ENCODE data around the gene BTBD16. TPM values are rescaled to one million over a fixed set of nuclear protein-coding genes. Genes with fewer than 3 reads are reported as not detected.

Gene BTBD16
- total and polyA plus RNA-seq, 2 of the 13 experiments (the other 11 are each of a cell fraction or from before 2014, with no cell fraction given), result 5.0 to 11.9 TPM

DNA sequence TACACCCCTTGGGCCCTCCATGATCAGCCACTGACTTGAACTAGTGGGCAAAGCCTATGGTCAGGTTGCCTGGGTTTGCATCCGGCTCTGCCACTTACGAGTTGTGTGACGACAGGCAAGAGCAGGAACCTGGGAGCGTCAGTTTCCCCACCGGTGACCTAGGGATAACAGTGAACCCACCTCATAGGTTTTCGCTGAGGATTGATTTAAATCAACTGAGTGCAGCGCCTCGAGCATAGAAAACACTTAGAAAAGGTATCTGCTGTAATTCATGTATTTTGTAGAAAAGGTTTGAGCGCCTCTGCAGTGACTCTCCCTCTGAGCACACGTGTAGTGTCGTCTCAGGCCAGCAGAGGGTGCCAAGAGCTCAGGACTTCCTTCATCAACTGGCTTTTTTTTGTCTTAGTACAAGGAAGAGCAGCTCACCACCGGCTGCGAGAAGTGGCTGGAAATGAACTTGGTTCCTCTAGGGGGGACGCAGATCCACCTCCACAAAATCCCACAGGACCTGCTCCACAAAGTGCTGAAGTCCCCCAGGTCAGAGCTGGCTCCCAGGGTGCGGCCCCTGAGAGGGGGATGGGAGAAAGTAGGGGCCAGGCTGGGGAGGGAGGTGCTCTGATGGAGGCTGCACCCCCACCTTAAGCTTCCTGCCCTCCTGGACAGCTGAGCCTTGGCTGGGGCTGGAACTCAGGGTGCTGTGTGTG, 27.7 kb downstream of the BTBD16 start (continued):
- TF ChIP-seq LBX2 (CRISPR knock-in tag; IDR thresholded peaks at IDR 0.05; ENCODE audit: borderline replicate concordance), result no peak
- no peak for TF ChIP-seq AGO2 (optimal IDR thresholded peaks at IDR 0.05; ENCODE audit: low read depth, low read length)
- no peak for TF ChIP-seq ZNF142 (CRISPR knock-in tag; IDR thresholded peaks at IDR 0.05)
- TF ChIP-seq ZNF691 (CRISPR knock-in tag; IDR thresholded peaks at IDR 0.05; ENCODE audit: borderline replicate concordance, low read depth), result peak; percentile 46; the same call in 1 of the 2 replicates
- TF ChIP-seq, protein P1, sequence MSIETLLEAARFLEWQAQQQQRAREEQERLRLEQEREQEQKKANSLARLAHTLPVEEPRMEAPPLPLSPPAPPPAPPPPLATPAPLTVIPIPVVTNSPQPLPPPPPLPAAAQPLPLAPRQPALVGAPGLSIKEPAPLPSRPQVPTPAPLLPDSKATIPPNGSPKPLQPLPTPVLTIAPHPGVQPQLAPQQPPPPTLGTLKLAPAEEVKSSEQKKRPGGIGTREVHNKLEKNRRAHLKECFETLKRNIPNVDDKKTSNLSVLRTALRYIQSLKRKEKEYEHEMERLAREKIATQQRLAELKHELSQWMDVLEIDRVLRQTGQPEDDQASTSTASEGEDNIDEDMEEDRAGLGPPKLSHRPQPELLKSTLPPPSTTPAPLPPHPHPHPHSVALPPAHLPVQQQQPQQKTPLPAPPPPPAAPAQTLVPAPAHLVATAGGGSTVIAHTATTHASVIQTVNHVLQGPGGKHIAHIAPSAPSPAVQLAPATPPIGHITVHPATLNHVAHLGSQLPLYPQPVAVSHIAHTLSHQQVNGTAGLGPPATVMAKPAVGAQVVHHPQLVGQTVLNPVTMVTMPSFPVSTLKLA (IDR thresholded peaks at IDR 0.05), result no peak
- no peak for TF ChIP-seq EZH2 (conservative IDR thresholded peaks at IDR 0.05; ENCODE audit: low read depth, low read length)
- TF ChIP-seq ZMYM3 (CRISPR knock-in tag; IDR thresholded peaks at IDR 0.05), result 0 out of 2 replicates have a peak, but pooled peaks have one; percentile 31
- TF ChIP-seq, protein P2, sequence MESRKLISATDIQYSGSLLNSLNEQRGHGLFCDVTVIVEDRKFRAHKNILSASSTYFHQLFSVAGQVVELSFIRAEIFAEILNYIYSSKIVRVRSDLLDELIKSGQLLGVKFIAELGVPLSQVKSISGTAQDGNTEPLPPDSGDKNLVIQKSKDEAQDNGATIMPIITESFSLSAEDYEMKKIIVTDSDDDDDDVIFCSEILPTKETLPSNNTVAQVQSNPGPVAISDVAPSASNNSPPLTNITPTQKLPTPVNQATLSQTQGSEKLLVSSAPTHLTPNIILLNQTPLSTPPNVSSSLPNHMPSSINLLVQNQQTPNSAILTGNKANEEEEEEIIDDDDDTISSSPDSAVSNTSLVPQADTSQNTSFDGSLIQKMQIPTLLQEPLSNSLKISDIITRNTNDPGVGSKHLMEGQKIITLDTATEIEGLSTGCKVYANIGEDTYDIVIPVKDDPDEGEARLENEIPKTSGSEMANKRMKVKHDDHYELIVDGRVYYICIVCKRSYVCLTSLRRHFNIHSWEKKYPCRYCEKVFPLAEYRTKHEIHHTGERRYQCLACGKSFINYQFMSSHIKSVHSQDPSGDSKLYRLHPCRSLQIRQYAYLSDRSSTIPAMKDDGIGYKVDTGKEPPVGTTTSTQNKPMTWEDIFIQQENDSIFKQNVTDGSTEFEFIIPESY (CRISPR knock-in tag; IDR thresholded peaks at IDR 0.05), result 0 out of 2 replicates have a peak, but pooled peaks have one; percentile 3
- TF ChIP-seq ELF1 (CRISPR knock-in tag; IDR thresholded peaks at IDR 0.05), result 0 out of 2 replicates have a peak, but pooled peaks have one; percentile 41
- TF ChIP-seq, protein P3, sequence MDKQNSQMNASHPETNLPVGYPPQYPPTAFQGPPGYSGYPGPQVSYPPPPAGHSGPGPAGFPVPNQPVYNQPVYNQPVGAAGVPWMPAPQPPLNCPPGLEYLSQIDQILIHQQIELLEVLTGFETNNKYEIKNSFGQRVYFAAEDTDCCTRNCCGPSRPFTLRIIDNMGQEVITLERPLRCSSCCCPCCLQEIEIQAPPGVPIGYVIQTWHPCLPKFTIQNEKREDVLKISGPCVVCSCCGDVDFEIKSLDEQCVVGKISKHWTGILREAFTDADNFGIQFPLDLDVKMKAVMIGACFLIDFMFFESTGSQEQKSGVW (CRISPR knock-in tag; IDR thresholded peaks at IDR 0.05; ENCODE audit: borderline replicate concordance), result no peak
- no peak for TF ChIP-seq EP300 (IDR thresholded peaks at IDR 0.05; ENCODE audit: low read depth in 2 of 2, low read length in 2 of 2)
- TF ChIP-seq EP300 (CRISPR knock-in tag; IDR thresholded peaks at IDR 0.05; ENCODE audit: borderline replicate concordance), result no peak
- TF ChIP-seq RAD21 (CRISPR knock-in tag; IDR thresholded peaks at IDR 0.05), result peak; percentile 97
- no peak for TF ChIP-seq GABPA (IDR thresholded peaks at IDR 0.05; ENCODE audit: low read depth, low read length)
- TF ChIP-seq GABPA (CRISPR knock-in tag; IDR thresholded peaks at IDR 0.05; ENCODE audit: low read depth), result no peak

Data from HepG2 (cell line).